ENCODE data around the gene MACROD2. TPM values are rescaled to one million over a fixed set of nuclear protein-coding genes. Genes with fewer than 3 reads are reported as not detected.

Gene MACROD2
- total RNA-seq, 1 experiment from 2014 or later = 3.7 TPM

GRCh38 chr20:15865553-15865952 is 1870.2 kb downstream of the MACROD2 start:
- no peak overlapping the region for H2AFZ ChIP-seq (ENCODE audit: low read depth, low read length, poor library complexity, severe bottlenecking)
- no peak overlapping the region for H3K4me2 ChIP-seq (ENCODE audit: low read length)
- ChIA-PET POLR2A (no interaction called here), CTCF (no interaction called here), RAD21 (ENCODE audit: low non-redundant PET in 1 of 2, low total read pairs in 2 of 2, uncharacterized antibody in 2 of 2, unreplicated experiment in 2 of 2) (no interaction called here)
- no peaks in the 10 kb centered on the region for H4K20me1 ChIP-seq (ENCODE audit: insufficient read depth)
- H3K4me3 ChIP-seq (replicated peaks in 1 of 2; ENCODE audit: low read depth in 1 of 2, low read length in 2 of 2) = no peak overlapping the region
- intact Hi-C loops (cut with micrococcal nuclease) = no loop called here
- no peaks in the 10 kb centered on the region for H3K9me2 ChIP-seq (ENCODE audit: insufficient read depth)
- H3K36me3 ChIP-seq (ENCODE audit: control insufficient read depth in 1 of 2, insufficient read depth in 2 of 2, low read length in 2 of 2) = no peaks in the 10 kb centered on the region
- H3K4me1 ChIP-seq (ENCODE audit: control insufficient read depth in 1 of 2, insufficient read depth in 2 of 2, low read length in 2 of 2) = no peaks in the 10 kb centered on the region
- no peaks in the 10 kb centered on the region for H3K79me2 ChIP-seq (ENCODE audit: insufficient read depth, low read length)
- TF ChIP-seq EZH2phosphoT487 (IDR thresholded peaks at IDR 0.05; ENCODE audit: borderline replicate concordance) (no peak), RAD21 (IDR thresholded peaks at IDR 0.05; ENCODE audit: low read depth) (no peak), POLR2A (IDR thresholded peaks at IDR 0.05; ENCODE audit: borderline replicate concordance, extremely low read depth, insufficient read depth, insufficient read length) (no peak), TCF7L2 (IDR thresholded peaks at IDR 0.05; ENCODE audit: borderline replicate concordance, extremely low read depth, insufficient read depth, insufficient read length) (no peak)
- TF ChIP-seq, protein P1, sequence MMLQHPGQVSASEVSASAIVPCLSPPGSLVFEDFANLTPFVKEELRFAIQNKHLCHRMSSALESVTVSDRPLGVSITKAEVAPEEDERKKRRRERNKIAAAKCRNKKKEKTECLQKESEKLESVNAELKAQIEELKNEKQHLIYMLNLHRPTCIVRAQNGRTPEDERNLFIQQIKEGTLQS (IDR thresholded peaks at IDR 0.05) = no peak
- no peak overlapping the region for H3K27ac ChIP-seq (ENCODE audit: low read depth, low read length)
- no peak overlapping the region for H3K9ac ChIP-seq (ENCODE audit: low read length)
- DNase-seq (ENCODE audit: low read depth, low spot score) (no peak), ATAC-seq (no peak)
- H3K9me3 ChIP-seq (ENCODE audit: control insufficient read depth in 1 of 2, insufficient read depth in 1 of 2, low read depth in 1 of 2, low read length in 2 of 2) = peaks cover 10 to 15% of the 10 kb centered on the region in 2 experiments; a peak in 2 of 4 replicates
- no TSS peak for BruUV-seq (replicated peaks)
- H3K27me3 ChIP-seq (ENCODE audit: insufficient read depth, low read length) = no peaks in the 10 kb centered on the region

- H4K20me1 ChIP-seq (ENCODE audit: insufficient read depth) = no peaks in the 10 kb centered on the region
- RAD21 ChIA-PET (ENCODE audit: low non-redundant PET in 1 of 2, low total read pairs in 2 of 2, uncharacterized antibody in 2 of 2, unreplicated experiment in 2 of 2) = no interaction called here
- no peaks in the 10 kb centered on the region for H3K79me2 ChIP-seq (ENCODE audit: insufficient read depth, low read length)
- no peak for ATAC-seq
- H3K9ac ChIP-seq (ENCODE audit: low read length) = no peak overlapping the region
- no peak overlapping the region for H2AFZ ChIP-seq (ENCODE audit: low read depth, low read length, poor library complexity, severe bottlenecking)
- H3K36me3 ChIP-seq (ENCODE audit: control insufficient read depth in 1 of 2, insufficient read depth in 2 of 2, low read length in 2 of 2) = no peaks in the 10 kb centered on the region
- no peaks in the 10 kb centered on the region for H3K9me2 ChIP-seq (ENCODE audit: insufficient read depth)
- BruUV-seq (replicated peaks) = no TSS peak
- H3K4me3 ChIP-seq (replicated peaks in 1 of 2; ENCODE audit: low read depth in 1 of 2, low read length in 2 of 2) = no peak overlapping the region
- intact Hi-C loops (cut with micrococcal nuclease) = no loop called here
- H3K9me3 ChIP-seq (ENCODE audit: control insufficient read depth in 1 of 2, insufficient read depth in 1 of 2, low read depth in 1 of 2, low read length in 2 of 2) = peaks cover 10 to 18% of the 10 kb centered on the region in 2 experiments; a peak in 2 of 4 replicates
- no peak for TF ChIP-seq SP1 (IDR thresholded peaks at IDR 0.05; ENCODE audit: low read depth)
- no peak for TF ChIP-seq MAX (IDR thresholded peaks at IDR 0.05)
- POLR2A ChIA-PET = no interaction called here
- no peak overlapping the region for H3K4me2 ChIP-seq (ENCODE audit: low read length)
- H3K4me1 ChIP-seq (ENCODE audit: control insufficient read depth in 1 of 2, insufficient read depth in 2 of 2, low read length in 2 of 2) = no peaks in the 10 kb centered on the region
- H3K27me3 ChIP-seq (ENCODE audit: insufficient read depth, low read length) = no peaks in the 10 kb centered on the region
- CTCF ChIA-PET = no interaction called here
- H3K27ac ChIP-seq (ENCODE audit: low read depth, low read length) = no peak overlapping the region
- DNase-seq (ENCODE audit: low read depth, low spot score) = no peak
Measured at GRCh38 chr20:15866916-15867730, 1871.8 kb downstream of the MACROD2 start.

Data from HCT116 (cell line).